Astrocyte of the cerebellum (primary cell): ENCODE data around the gene FAM53B.

Experiments
- DNase-seq: peaks from one replicate; pipeline ENCODE4 v3.0.0-alpha.2; 2011; ENCODE audit warnings: low read depth
- H3K4me3 ChIP-seq: 2 replicates; pipeline ENCODE4 v1.5.1; 2011; ENCODE audit warnings: mild to moderate bottlenecking, low read depth, low read length, moderate library complexity
- CTCF ChIP-seq: IDR thresholded peaks from 2 replicates; pipeline ENCODE4 v1.5.1; 2012; ENCODE audit warnings: low read length, low read depth, moderate library complexity, mild to moderate bottlenecking; ENCODE audit errors: missing control alignments
- in situ Hi-C: cut with HindIII; loops from 2 replicates; pipeline ENCODE4 v1.10.0; 2017; ENCODE audit warnings: low sequenced_read_pairs

Gene FAM53B

DNA sequence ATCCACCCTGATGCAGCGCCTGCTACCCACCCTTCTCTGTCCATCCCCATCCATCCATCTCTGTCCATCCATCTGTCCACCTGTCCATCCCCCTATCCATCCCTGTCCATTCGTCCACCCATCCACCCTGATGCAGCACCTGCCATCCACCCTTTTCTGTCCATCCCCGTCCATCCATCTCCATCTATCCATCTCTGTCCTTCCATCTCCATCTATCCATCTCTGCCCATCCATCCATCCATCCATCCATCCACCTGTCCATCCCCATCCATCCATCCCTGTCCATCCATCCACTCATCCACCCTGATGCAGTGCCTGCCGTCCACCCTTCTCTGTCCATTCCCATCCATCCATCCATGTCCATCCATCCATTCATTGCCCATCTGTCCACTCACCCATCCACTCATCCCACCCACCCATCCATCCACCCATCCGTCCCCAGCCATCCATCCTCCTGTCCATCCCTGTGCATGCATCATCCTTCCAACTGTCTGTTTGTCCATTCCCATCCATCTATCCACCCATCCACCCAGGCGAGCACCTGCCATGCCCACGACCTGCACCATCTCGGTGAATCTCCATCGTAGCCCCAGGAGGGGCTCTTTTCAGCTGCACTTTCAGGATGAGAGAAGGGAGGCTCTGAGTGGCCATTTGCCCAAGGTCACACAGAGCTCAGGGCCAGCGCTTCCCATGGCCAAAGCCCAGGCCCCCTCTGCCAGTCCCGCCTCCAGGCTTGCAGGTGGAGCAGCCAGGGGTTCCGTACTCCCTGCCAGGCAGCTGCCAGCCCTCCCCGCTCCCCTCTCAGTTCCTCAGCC, 145.2 kb downstream of the FAM53B start:
- no peak overlapping the region for H3K4me3 ChIP-seq
- TF ChIP-seq CTCF = no peak
- in situ Hi-C loops = no loop called here
- no peak for DNase-seq

DNA sequence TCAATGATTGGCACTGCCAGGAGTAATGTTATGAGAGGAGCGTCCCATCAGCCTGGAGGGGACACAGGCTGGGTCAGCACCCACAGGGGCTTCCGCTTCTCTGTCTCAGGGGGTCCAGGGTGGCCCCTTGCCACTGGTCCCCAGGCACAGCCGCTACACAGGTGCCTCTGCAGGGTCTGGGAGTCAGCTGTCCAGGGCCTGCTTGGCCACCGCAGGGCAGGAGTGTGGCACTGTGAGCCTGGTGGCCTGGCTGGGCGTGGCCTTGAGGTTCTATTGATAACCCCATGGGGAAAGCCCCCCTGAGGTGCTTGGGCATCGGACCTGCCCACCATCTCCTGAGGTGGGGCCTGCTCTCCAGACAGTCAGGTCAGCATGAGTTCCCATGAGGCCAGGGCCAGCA, 146.0 kb downstream of the FAM53B start:
- no peak for TF ChIP-seq CTCF
- in situ Hi-C loops = no loop called here
- no peak for DNase-seq

DNA sequence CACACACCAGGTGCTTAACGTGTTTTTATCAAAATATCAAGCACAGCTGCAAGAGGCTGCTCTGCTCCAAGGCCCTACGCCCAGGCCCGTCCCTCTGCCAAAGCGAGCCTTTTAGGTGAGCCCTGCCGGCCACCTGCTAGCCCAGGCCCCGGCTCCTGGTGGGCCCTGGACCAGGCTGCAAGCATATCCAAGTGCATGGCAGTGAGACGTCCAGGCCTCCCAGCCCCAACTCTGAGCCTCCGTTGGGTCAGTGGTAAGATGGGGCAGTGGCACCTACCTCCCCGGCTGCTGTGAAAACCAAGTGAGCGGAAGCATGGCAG, 146.4 kb downstream of the FAM53B start:
- DNase-seq = no peak
- H3K4me3 ChIP-seq = no peak overlapping the region
- in situ Hi-C loops = no loop called here
- no peak for TF ChIP-seq CTCF

More for the DNA sequence above, 146.0 kb downstream of the FAM53B start:
- no peak overlapping the region for H3K4me3 ChIP-seq

DNA sequence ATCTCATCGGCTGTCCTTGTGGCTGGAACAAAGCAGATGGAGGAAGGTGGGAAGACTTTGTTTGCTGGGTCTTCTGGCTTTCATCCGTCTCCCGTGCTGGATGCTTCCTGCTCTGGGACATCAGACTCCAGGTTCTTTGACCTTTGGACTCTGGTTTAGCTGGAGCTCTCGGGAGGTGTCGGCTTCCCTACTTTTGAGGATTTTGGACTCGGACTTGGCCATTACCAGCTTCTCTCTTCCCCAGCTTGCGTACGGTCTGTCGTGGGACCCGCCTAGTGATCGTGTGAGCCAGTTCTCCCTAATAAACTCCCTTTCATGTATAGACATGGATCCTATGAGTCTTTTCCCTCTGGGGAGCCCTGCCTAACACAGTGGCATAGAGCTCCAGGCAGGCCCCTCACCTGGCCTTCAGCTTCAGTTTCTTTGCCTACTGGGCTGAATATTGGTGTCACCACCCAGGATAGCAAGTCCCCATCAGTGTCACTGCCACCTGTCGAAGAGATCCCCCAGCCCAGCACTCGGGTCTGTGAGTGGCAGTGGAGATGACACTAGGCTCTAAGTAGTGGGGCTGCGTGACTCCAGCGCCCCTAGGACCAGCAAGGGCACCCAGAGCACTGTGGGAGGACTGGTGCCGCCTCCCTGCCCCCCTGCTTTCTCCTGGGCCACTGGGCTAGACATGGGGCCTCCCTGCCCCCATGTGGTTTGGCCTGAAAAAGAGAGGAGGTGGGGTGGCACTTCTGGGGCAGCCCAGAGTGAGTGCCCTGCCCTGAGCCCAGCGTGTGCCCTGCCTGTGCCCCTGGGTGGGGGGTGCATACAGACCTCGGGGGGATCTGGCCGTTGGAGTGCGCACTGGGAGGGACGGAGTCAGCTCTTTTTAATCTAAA, 147.0 kb downstream of the FAM53B start:
- in situ Hi-C loops = no loop called here
- TF ChIP-seq CTCF = no peak
- no peak for DNase-seq
- H3K4me3 ChIP-seq = no peak overlapping the region

GRCh38 chr10:124596116-124596785, 147.9 kb downstream of the FAM53B start:
- in situ Hi-C loops = no loop called here
- H3K4me3 ChIP-seq = no peak overlapping the region
- DNase-seq = no peak

More at GRCh38 chr10:124596116-124596785, 147.9 kb downstream of the FAM53B start:
- TF ChIP-seq CTCF = no peak
